Measurements from ENCODE around the gene FCGR3B.
"Not testable (repeated sequence)": the region's sequence is repeated elsewhere in the genome, so short reads cannot be mapped to it uniquely, and the experiment has no call there.

DNA sequence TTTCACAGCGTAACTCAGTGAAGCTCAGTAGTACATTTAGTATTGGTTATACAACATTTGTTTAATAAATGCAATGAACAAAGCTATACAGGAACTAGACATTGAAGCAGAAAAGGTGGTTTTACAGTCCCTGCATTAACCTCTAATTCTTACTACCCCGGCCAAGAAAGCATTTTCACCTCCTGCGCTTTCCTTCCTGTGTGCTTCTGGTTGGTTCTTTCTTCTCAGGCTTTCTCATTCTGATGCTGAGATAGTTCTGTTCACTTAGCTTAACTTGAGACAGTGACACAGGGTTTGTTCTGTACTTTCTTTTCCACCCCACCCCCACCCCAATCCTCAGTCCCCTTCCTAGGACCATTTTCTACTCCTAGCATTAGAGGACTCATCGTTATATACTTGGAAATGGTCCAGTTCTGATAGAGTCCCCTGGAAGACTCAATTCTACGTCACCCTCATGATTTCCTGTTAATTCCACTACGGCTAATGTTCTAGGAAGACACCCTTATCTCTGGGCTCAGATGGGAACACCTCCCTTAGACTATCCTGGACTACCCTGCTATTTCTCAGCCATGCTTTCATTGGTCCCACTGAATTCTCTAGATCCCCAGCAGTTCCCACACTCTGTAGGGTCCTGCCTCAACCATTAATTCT is 7.5 kb downstream of the FCGR3B start:
- not testable (repeated sequence) for TF ChIP-seq POLR2AphosphoS5 (IDR thresholded peaks at IDR 0.05; ENCODE audit: low read depth, low read length); POLR2A (IDR thresholded peaks at IDR 0.05; ENCODE audit: low read depth, low read length); POU2F2 (IDR thresholded peaks at IDR 0.05; ENCODE audit: low read depth, low read length); TAF1 (IDR thresholded peaks at IDR 0.05; ENCODE audit: low read depth, low read length); SPI1 (IDR thresholded peaks at IDR 0.05; ENCODE audit: low read depth, low read length); PAX5 (IDR thresholded peaks at IDR 0.05; ENCODE audit: insufficient read depth, low read length, severe bottlenecking)

Measured in GM12891 (cell line).